ENCODE measurements around the gene BATF2.
"Not testable (repeated sequence)": the region's sequence is repeated elsewhere in the genome, so short reads cannot be mapped to it uniquely, and the experiment has no call there.

BATF2 gene

DNA sequence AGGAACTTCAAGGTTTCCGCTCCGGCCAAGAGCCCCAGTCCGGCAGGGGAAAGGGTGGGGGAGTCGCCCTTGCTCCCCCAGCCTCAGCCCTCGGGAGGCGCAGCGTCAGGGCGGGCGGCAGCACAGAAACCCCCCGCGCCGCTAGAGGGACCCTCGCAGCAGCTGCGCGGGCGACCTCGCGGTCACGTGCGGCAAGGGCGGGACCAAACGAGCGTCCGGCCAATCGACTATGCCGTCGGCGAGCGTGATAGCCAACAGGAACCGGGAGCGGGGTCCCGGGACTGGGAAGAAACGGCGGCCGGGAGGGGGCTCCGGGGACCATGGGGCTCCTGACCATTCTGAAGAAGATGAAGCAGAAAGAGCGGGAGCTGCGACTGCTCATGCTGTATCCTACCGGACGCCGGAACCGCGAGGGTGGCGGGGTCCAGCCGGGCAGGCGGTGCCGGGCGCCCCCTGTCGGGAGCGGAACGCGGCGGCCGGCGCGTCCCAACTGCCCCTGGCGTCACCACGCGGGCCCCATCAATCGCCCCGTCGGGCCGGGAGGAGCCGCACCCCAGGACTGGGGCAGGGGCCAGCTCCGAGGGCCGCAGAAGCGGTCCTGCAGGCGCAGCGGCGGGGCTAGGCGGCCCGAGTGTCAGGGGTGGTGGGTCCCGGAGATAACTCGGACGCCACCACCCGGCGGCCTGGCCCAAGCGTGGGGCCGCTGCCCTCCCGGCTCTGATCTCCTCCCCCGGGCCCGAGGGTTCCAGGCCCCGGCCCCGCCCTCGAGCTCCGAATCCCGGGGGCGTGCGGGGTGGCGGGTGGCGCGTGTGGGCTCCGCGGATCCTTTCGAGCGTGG, 17.3 kb upstream of the BATF2 start, which contains the start of gene ARL2:
Gene ARL2, plus strand, starts transcription at position 273 of the 838 bp plus-strand sequence. Its CDS starts 48 bp downstream, at position 321.
- peak; percentile 95 for DNase-seq (ENCODE audit: low spot score)

DNA sequence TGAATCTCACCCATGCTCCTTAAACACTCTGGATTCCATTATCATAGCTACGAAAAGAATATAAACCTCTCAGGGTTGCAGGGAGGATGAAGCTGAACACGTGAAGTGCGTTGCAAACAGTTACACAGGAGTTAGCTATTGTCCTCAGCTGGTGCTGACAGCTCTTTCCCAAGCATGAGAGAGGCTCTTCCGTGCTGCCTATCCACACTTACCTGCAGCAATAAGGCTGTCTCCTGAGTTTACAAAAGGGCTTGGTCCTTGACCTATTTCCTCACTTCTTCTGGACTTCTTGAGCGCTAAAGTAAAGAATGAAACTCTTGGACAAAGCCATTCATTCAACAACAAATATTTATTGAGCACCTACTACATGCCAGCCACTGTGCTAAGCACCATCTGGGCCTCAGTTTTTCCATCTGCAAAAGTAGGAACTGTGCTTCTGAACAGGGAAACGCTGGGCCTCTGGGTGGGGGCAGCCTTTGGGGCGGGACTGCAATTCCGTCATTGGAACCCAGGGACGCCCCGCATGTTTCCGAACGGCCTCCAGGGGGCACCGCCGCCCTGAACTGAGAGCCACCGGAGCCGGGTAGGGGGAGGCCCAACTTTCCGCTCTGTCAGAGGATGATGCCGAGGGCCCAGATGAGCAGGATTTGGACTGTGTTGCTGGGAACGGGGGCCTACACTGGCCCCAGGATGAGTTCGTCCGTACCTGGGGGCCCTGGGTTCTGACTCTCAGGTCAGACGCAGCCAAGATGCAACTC, 16.5 kb upstream of the BATF2 start:
- DNase-seq (ENCODE audit: low spot score): peak; percentile 91

DNA sequence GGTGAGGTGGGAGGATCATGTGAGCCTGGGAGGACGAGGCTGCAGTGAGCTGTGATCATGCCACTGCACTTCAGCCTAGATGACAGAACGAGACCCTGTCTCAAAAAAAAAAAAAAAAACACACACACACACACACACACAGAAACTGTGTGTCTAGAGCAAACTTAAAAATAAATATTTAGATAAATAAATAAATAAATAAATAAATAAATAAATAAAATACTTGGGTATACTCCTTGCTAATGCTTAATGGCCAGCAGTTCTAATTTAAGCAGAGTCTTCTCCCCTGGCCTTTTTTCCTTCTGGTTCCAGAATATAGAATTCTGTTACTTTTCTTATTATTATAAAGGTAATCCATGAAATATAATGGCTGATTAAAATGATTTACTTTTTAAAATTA, 12.1 kb upstream of the BATF2 start:
- DNase-seq (ENCODE audit: low spot score): no peak

DNA sequence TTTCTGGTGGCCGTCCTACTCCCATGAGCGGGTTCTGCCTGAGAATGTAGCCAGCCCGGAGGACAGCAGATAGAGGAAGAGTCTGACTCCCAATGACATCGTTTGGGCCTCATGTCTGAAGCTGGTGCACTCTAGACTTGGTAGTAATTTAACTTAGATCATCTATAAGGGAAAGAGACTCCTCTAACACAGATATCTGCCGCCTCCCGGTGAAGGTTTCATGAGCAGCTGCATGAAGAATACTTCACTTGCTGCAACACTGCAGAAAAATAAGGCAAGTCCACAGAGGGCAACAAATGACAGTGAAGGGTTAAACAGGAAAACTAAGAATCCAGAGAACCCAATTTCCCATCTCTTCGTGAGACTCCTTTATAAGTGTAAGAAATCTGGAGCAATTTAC, 11.2 kb upstream of the BATF2 start:
- no peak for DNase-seq (ENCODE audit: low spot score)

DNA sequence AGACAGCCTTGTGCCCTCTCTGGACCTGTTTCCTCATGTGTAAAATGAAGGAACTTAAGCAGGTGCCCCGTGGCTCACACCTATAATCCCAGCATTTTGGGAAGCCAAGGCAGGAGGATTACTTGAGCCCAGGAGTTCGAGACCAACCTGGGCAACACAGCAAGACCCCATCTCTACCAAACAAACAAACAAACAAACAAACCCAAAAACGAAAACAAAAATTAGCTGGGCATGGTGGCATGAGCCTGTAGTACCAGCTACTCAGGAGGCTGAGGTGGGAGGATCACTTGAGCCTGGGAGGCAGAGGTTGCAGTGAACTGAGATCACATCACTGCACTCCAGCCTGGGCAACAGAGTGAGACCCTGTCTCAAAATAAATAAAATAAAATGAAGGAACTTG, 7.2 kb upstream of the BATF2 start:
- not testable (repeated sequence) for DNase-seq (ENCODE audit: low spot score)

DNA sequence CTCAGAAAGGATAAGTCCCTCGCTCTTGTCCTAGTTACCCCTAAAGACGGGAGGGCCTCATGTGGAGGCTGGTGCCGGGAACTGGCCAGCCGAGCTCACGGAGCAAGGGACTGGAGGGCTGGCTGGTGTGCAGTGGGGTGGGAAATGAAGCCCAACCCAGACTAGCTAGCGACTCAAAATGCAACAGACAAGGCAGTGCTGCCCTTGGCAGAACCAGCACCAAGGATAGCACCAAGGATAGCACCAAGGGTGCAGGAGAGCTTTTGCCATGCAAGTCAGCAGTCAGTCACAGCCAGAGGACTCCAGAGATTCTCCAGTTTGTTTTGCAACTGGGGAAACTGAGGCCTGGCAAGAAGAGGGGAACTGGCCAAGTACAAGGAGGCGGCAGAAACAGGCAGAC, 6.5 kb upstream of the BATF2 start:
- DNase-seq (ENCODE audit: low spot score): no peak

DNA sequence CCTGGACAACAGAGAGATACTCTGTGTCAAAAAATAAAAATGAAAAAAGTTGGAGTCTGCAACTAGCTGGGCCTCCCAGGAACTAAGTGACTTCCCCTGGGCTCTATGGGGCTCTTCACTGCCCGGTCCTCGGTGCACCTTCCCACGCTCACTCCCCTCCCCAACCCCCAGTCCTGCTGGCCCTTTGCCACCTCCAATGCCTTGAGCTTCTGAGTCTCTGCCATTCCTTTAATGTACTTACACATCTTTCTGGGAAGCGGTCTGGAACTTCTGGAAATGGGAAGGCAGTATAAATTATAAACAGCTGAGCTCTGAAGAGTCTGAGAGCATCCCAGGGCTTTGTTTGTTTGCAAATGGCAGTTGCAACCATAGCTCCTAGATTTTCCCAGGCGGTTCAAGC, 5.9 kb upstream of the BATF2 start:
- no peak for DNase-seq (ENCODE audit: low spot score)

DNA sequence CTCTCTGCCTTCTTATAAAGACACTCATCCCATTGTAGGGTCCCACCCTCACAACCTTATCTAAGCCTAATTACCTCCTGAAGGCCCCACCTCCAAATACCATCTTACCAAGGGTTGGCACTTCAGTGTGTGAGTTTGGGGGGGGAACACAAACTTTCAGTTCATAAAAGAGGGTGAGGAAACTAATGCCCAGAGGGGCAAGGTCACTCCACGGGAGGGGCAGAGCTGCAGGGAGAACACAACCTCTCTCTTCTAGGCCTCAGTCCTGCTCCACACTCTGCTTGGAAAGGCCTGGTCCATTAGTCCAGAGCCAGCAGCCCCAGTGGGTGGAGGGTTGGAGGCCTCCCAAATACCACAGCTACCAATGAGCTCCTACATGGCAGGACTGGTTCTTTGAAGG, 2.7 kb upstream of the BATF2 start:
- no peak for DNase-seq (ENCODE audit: low spot score)

DNA sequence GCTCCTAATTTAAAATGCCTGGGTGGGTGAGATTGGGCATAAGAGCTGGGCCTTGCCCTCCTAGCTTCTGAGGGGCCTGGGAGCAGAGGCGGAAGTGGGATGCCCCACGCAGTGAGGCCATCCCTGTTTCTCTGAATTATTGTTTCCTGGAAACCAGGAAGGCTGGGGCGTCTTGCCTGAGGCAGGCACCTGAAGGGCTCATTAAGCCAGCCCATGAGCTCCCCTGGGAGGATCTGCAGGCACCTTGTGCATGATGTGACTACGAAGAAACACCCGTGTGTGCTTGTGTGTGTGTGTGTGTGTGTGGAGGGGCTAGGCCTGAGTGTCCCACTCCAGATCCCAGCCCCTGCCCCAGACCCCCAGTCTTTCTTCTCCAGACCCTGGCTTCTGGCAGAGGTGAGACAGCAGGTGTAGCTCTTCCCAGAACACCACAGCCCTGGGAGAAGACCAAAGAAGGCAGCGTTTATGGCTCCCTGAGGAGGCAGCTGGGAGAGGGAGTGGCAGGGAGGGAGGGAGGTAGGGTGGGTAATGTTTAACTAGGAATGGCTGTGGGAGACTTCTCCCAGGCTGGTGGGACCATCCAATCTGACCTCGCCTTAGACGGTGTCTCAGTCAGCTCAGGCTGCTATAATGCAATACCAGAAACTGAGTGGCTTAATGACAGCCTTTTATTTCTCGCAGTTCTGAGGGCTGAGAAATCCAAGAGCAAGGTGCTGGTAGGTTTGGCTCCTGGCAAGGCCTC, 2.1 kb upstream of the BATF2 start:
- DNase-seq (ENCODE audit: low spot score): no peak

DNA sequence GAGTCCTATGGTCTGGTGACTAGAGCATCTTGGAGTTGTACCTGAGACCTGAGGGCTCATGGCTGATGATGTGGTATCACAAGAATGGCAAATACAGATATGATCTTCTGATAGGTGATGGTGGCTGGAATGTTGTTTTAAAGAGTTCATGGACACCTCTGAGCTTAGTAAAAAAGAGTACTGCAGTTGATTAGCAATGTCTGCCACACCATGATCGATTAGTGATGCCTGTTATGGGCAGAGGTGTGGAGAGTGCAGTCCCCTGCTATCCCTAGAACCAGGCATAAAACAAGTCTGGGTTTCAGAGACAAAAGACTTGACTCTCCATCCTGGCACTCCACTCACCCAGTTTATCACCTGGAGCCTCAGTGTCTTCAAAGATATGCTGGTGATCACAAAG, 1.4 kb upstream of the BATF2 start:
- DNase-seq (ENCODE audit: low spot score): no peak

DNA sequence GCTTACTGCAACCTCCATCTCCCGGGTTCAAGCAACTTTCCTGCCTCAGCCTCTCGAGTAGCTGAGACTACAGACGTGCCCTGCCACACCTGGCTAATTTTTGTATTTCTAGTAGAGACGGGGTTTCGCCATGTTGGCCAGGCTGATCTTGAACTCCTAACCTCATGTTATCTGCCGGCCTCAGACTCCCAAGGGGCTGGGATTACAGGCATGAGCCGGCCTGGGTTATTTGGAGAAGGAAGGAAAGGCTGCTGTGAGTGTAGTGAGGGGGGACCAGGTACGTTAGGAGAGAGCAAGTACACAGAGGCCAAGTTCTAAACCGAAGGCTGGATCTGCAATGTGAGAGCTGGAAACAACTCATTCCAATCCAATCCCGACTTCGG, 453 bp downstream of the BATF2 start:
- no peak for DNase-seq (ENCODE audit: low spot score)

DNA sequence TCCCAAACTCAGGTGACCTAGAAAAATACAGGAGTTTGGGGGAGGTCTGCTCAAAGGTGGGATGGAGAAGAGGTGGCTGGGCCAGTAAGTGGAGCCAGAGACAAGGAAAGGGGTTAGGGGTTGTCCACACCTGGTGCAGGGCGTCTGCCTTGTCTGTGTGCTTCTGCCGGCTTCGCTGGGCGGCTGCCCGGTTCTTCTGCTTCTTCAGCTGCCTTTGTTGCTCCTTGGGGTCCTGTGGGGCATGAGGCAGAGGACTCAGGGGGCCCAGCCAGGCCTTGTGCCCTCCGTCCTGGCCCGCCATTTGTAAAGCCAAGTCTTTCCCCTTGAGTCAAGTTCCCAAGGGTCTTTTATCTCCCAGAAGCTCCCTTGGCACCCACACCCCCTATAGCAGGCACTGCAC, 2.5 kb downstream of the BATF2 start:
- no peak for DNase-seq (ENCODE audit: low spot score)

DNA sequence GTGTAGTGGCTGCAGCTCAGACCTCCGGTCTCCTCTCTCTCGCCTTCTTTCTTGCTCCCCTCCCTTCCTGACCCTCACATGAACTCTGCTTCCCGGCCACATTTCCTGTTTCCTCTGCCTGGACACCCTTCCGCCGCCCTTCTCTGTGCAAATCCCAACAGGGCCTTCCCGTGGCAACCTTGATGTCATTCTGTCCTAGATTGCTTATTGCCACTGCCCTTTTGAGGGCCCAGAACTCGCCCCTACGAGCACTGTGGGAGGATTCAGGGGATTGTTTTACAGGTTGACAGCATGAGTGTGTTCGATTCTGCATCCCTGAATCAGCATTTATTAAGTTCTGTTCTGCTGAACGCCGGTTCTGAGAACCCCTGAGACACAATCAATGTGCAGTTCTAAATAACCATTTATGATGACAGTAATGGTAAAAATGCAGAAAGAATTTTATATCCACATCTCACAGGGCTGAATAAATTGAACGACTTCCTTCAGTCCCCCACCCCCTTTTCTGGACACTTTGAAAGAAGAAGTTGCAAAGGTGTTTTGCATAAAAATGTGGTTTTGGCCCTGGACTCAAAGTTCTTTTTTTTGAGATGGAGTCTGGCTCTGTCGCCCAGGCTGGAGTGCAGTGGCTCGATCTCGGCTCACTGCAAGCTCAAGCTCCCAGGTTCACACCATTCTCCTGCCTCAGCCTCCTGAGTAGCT, 6.4 kb downstream of the BATF2 start:
- no peak for DNase-seq (ENCODE audit: low spot score)

DNA sequence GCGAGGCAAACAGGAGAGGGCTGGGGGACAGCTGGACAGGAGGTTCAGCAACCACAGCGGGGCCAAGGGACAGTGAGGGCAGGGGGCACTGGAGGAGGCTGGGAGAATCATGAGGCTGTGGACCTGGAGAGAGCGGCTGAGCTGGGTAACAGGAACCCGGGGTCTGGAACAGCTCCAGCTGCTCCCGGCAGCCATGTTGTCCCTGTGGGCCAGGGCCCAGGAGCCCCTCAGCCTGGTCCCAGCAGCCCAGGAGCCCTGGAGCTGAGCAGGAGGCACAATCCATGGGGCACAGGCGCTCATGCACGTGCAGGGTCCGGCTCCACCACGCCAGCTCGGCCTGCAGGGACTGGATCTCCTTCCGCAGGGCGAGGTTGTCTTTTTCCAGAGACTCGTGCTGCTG, 7.4 kb downstream of the BATF2 start:
- DNase-seq (ENCODE audit: low spot score): no peak

DNA sequence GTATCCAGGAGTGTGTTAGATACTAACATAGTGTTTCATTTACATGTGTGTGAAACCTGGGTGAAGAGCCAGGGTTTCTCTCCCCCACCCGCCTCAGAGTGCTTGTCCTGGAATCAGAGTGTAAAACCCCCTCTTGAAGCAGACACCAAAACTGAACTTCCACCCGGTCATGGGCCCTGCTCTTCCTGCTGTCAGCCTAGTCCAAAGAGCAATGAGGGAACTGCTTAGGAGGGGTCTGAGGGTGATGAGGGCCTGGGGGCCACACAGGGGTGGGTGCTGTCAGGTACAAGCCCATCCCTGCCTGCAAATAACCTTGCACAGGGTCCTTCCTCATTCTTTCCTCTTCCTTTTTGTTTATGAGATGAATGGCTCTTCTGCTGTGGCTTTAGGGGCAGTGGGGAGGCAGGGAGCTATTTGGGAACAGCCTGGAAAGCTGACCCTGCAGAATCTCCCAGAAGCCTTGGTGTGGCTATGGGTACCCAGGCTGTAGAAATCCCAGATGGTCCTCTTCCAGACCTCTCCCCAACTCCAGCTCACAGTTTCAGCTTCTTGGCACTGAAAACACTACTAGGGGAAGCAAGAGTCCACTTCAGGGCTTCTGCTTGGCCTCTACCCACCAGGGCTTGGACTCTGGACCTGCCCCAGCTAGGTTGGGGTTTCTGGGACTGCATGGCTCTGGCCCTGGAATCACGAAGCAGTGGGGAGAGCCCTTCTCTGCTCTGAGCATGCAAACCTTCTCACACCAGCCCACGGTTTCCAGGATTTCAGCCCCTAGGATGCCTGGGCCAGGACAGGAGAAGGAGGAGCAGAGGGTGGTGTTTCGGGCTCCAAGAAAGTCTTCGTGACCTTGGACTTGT, 8.5 kb downstream of the BATF2 start:
- no peak for DNase-seq (ENCODE audit: low spot score)

DNA sequence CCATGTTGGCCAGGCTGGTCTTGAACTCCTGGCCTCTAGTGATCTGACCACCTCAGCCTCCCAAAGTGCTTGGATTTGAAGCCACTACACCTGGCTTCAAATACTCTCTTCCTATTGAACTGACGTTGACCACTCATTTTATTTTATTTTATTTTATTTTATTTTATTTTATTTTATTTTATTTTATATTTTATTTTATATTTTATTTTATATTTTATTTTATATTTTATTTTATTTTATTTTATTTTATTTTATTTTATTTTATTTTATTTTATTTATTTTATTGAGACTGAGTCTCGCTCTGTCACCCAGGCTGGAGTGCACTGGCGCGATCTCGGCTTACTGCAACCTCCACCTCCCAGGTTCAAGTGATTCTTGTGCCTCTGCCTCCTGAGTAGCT, 13.4 kb downstream of the BATF2 start:
- not testable (repeated sequence) for DNase-seq (ENCODE audit: low spot score)

DNA sequence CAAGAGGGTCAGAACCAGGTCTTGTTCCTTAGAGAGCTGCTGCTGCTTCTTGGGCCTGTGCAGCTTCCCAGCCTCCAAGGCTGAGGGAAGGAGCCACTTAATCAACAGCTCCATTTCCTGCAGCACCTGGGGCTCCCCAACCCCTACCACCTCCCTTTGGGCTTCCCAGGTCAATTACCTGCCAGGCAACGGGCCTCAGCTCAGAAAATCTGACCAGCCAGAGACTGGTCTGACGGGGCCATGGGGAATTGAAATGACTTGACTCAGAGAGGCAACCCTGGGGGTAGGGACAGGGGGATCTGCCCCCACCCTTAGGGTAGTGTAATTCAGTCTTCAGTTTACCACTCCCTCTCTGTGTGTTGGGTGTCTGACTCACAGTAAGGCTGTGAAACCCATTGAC, 20.1 kb downstream of the BATF2 start:
- no peak for DNase-seq (ENCODE audit: low spot score)

DNA sequence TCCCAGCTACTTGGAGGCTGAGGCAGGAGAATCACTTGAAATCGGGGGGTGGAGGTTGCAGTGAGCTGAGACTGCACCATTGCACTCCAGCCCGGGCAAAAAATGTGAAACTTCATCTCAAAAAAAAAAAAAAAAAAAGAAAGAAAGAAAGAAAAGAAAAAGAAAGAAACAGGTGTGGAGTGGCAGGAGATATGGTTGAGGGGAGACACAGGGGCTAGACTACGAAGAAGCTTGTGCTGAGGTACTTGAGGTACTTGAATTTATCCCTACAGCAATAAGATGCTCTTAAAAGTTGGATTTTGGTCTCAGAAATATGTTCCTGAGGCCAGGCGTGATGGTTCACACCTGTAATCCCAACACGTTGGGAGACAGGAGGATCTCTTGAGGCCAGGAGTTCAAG, 22.6 kb downstream of the BATF2 start:
- no peak for DNase-seq (ENCODE audit: low spot score)

DNA sequence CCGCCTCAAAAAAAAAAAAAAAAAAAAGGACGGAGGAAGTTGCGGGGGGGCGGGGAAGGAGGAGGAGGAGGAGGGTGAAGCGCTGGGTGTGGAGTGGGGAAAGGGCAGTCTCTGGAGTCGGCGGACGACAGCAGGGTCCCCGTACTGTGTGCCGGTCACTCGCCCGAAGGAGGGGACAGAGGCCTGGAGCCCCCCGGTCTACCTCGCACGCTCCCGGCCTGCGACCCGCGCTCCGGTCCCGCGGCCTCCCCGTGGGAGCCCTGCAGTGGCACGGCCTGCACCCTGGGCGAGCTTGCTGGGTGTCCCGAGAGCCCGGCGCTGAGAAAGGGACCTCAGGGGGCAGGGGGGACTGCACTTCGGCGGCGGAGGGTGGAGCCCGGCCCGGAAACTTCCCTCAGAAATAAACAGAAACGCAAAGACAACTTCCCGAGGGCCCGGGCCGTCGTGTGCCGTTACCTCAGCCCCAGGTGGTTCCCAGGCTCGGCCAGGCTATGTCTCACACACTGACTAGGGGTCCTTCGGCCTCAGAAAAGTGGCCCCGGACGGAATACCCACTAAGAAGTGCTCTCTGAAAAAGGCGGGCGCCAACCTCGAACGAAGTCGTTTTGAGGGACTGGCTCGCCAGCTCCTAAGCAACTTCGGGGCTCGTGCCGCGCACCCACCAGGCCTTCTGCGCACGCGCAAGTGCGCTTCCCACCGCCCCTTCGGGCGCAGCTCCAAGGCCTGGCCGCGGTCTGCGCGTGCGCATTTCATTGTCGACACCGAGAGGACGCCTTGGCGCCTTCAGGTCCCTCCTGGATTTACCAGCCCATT, 25.1 kb downstream of the BATF2 start, which contains the start of gene MAJIN:
Gene MAJIN, minus strand, starts transcription at position 688 of the 813 bp plus-strand sequence. CDS start 12,703 bp downstream, outside the sequence.
- peak; percentile 63 for DNase-seq (ENCODE audit: low spot score)

DNA sequence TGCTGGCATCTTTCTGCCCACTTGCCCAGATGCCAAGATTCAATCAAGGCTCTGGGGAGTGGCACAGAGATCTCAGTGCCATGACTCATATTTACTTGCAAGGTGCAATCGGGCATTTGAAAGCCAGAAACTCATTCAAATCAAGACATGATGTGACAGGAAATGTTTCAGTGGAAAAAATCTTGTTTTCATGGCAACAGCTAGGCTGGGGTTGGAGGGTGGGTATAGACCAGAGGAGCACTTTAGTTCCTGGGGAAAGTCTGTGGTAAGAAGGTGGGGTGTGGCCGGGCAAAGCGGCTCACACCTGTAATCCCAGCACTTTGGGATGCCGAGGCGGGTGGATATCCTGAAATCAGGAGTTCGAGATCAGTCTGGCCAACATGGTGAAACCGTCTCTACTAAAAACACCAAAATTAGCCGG, 26.0 kb downstream of the BATF2 start:
- no peak for DNase-seq (ENCODE audit: low spot score)

Data from Ammon's horn (tissue), 1 donor.